Measurements from ENCODE around the gene ZNF575.
A peak's percentile ranks its signal among the peaks of the same experiment; 100 is the strongest.

Gene ZNF575

DNA sequence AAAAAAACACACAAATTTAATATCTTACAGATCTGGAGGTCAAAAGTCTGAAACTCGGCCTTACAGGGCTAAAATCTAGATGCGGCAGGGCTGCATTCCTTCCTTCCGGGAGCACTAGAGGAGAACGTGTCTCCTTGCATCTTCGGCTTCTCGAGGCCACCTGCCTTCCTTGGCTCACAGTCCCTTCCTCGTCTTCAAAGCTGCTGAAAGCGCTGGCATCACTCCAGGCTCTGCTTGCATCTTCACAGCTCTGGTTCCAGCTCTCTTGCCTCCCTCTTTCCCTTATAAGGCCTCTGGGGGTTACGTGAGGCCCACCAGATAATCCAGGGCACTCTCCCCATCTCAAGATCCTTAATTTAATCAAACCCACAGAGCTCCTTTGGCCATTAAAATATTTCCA lies 31.8 kb downstream of the ZNF575 start:
- H3K36me3 Mint-ChIP-seq = peaks cover 36% of the 10 kb centered on the region
- H3K27ac Mint-ChIP-seq = peak overlapping the region; percentile 82
- peaks cover 59% of the 10 kb centered on the region for H3K4me1 Mint-ChIP-seq
- no peaks in the 10 kb centered on the region for H3K9me3 Mint-ChIP-seq
- no peak overlapping the region for H3K4me3 Mint-ChIP-seq
- H3K27me3 Mint-ChIP-seq = no peaks in the 10 kb centered on the region
- no peak for ATAC-seq

DNA sequence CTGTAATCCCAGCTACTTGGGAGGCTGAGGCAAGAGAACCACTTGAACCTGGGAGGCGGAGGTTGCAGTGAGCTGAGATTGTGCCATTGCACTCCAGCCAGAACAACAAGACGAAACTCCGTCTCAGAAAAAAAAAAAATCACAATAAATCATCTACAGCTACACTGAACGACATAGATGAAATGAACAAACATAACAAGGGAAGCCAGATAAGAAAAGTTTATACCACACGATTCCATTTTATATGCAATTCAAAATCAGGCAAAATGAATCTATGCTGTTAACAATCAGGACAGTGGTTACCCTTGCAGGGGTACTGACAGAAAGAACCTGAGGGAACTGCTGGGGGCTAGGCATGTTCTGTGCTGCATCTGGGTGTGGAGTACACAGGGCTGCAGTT lies 36.7 kb downstream of the ZNF575 start:
- Mint-ChIP-seq H3K4me3 (no peak overlapping the region), H3K27me3 (no peaks in the 10 kb centered on the region), H3K36me3 (peaks cover 21% of the 10 kb centered on the region), H3K9me3 (no peaks in the 10 kb centered on the region), H3K27ac (peak overlapping the region; percentile 49), H3K4me1 (peaks cover 35% of the 10 kb centered on the region)
- no peak for ATAC-seq

DNA sequence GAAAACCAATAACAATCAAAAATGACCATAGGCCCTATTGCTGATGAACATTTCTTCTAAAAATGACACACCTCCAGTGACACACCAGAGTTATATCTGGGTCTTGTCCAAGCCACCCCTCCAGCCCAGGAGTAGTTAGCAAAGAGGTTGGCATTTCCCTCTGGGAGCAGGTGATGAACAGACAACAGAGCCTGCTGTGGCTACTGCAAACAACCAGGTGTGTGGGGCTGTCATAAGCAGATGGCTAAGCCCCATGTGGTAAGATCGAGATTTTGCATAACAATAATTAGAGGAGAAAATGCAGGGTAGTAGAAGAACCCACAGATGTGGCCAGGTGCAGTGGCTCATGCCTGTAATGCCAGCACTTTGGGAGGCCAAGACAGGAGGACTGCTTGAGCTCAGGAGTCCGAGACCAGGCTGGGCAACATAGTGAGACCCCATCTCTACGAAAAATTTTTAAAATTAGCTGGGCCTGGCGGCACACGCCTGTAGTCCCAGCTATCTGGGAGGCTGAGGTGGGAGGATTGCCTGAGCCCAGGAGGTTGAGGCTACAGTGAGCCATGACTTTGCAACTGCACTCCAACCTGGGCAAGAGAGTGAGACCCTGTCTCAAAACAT lies 37.3 kb downstream of the ZNF575 start:
- Mint-ChIP-seq H3K9me3 (no peaks in the 10 kb centered on the region), H3K27ac (peak overlapping the region; percentile 49), H3K27me3 (no peaks in the 10 kb centered on the region), H3K4me1 (peaks cover 36% of the 10 kb centered on the region), H3K36me3 (peaks cover 21% of the 10 kb centered on the region), H3K4me3 (no peak overlapping the region)
- ATAC-seq = no peak

DNA sequence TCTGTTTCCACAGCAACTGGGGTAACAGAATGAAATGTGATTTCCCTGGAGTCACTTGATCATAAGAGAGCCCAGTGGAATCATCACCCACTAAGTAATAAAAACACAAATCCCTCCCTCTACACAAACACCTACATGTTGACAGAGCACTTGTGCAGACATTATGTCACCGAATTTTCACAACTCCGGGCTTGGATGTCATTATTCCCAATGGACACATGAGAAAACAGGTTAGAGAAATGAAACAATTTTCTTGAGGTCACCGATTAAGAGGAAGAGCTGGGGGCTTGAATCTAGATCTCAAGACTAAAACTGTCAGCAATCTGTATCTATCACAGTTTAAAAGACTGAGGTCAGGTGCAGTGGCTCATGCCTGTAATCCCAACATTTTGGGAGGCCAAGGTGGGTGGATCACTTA lies 39.2 kb downstream of the ZNF575 start:
- no peak overlapping the region for H3K4me3 Mint-ChIP-seq

DNA sequence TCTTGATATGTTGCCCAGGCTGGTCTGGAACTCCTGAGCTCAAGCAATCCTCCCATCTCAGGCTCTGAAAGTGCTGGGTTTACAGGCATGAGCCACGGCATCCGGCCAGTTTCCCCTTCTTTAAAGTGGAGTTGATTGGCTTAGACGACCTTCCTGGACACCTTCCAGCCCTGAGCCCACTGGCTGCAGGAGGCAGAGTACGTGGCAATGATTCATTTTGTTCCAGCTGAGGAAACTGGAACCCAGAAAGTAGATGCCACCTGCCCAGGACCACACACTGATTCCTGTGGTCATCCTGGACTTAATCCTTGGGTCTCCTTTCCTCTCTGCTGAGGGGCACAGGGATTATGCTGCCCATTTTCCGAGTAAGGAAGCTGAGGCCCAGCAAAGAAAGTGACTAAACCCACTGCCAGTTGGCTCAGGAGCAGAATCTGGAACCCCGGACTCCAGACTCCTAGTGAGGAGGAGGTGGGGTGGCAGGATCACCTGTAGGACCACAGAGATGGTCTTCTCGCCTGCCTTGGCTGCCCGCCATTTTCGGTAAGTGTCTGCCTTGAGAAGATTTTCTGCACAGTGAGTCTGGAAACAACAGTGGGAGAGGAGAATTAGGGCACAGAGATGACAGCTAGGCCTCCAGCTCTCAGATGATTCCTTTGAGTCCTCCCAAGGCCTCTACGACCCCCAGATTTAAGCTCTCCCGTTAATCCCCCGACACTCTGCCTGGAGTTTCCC lies 41.6 kb downstream of the ZNF575 start:
- Mint-ChIP-seq H3K9me3 (no peaks in the 10 kb centered on the region), H3K4me1 (peaks cover 44% of the 10 kb centered on the region), H3K4me3 (peak overlapping the region; percentile 96), H3K36me3 (peaks cover 15% of the 10 kb centered on the region), H3K27ac (peak overlapping the region; percentile 98), H3K27me3 (no peaks in the 10 kb centered on the region)
- no peak for ATAC-seq

More for the DNA sequence above, 39.2 kb downstream of the ZNF575 start:
- H3K9me3 Mint-ChIP-seq = no peaks in the 10 kb centered on the region
- H3K27ac Mint-ChIP-seq = peak overlapping the region; percentile 9
- peaks cover 46% of the 10 kb centered on the region for H3K4me1 Mint-ChIP-seq
- H3K36me3 Mint-ChIP-seq = peaks cover 16% of the 10 kb centered on the region
- H3K27me3 Mint-ChIP-seq = no peaks in the 10 kb centered on the region
- ATAC-seq = no peak

DNA sequence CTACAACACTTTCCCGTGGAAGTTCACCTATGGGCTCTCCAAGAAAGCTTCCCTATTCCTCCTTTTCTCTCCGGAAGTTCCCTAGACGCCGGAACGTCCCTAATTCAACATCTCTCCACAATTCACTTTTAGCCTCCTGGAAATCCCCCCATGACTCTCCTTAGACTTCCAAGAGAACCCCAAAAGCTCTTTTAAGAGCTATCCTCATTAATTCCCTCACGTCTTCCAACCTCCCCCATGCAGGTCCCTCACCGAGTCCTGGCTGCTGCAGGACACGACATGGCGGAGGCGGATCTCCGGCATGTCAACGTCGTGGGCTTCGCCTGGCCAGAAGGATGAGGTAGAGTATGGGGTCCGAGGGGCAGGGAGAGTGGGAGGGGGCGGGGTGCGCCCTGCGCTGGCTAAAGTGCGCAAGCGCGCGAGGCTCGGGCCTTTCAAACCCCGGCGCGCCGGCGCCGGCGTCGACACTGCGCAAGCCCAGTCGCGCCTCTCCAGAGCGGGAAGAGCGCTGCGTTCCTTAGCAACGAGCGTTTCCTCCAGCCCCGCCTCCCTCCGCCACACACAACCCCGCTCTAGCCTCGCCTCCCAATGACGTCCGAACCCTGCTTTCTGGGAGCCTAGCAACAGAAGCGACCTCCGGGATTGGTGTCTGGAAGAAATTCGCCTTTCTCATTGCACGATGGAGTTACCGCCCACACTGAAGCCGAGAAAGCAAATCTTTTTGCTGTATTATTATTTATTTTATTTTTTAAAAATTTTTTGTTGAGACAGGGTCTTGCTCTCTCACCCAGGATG lies 42.4 kb downstream of the ZNF575 start, which contains the start of the genes PINLYP and XRCC1:
PINLYP (plus strand) TSS at position 646 of the 795 bp plus-strand sequence. CDS start 1,391 bp downstream, outside the sequence.
XRCC1 (minus strand) TSS at position 372 of the 795 bp plus-strand sequence; CDS start at position 303, 69 bp downstream.
- Mint-ChIP-seq H3K4me3 (peak within 1 kb of the TSS; percentile 96), H3K27ac (peak within 1 kb of the TSS; percentile 98), H3K9me3 (no peaks in the 10 kb centered on the region), H3K4me1 (peaks cover 43% of the 10 kb centered on the region), H3K27me3 (no peaks in the 10 kb centered on the region), H3K36me3 (peaks cover 8% of the 10 kb centered on the region)
- ATAC-seq = peak; percentile 99

DNA sequence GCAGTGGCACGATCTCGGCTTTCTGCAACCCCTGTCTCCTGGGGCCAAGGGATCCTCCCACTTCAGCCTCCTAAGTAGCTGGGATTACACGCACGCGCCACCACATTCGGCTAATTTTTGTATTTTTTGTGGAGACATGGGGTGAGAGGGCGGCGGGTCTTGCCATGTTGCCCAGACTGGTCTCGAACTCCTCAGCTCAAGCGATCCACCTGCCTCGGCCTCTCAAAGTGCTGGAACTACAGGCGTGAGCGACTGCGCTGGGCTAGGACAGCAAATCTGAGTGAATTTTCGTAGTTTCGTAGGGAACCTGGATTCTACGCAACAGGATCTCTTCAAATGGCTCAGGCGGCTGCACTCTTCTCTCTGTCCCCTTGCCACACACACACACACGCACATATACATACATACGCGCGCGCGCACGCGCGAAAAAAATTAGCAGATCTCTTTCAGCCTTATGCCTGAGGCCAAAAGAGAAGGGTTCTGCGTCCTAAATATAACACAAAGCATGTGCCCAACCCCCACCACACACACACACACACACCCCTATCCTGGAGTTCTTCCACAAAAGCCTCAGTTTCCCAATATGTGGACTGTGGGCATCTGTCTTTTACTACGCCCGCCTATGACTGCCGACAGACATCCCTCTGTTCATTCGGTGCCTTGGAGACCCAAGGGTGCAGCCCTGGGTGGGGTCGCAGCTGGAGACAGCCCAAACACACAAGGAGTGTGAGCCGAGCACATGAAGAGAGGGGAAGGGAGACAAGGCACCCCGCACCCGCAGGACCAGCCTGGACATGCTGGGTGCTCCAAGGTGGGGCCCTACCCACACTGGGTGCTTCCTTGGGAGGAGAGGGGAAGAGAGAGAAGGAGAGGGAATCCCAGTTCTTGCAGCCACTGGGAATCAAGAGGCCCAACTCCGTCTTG lies 43.2 kb downstream of the ZNF575 start:
- H3K4me3 Mint-ChIP-seq = peak overlapping the region; percentile 96
- H3K36me3 Mint-ChIP-seq = peaks cover 7% of the 10 kb centered on the region
- H3K9me3 Mint-ChIP-seq = no peaks in the 10 kb centered on the region
- peaks cover 38% of the 10 kb centered on the region for H3K4me1 Mint-ChIP-seq
- no peak for ATAC-seq
- H3K27me3 Mint-ChIP-seq = no peaks in the 10 kb centered on the region
- peak overlapping the region; percentile 98 for H3K27ac Mint-ChIP-seq

DNA sequence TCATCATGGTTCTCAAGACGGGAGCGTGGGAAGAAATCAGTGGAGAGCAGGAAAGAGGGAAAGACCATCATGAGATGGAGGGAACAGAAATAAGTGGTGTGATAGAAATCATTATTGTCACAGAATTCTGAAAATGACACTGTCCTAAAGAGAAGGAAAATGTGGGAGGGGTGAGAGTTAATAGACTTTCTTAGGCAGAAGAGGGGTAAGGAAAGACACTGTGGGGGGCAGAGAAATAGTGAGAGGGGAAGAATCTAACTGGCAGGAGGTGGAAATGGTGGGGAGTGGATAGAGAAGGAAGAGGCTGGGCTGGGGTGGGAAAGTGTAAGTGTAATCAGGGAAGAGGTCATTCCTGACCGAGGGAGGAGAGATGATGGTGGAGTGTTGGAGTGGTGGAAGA lies 45.8 kb downstream of the ZNF575 start:
- Mint-ChIP-seq H3K4me3 (no peak overlapping the region), H3K27ac (peak overlapping the region; percentile 41), H3K27me3 (no peaks in the 10 kb centered on the region), H3K9me3 (no peaks in the 10 kb centered on the region), H3K4me1 (peaks cover 27% of the 10 kb centered on the region), H3K36me3 (no peaks in the 10 kb centered on the region)
- no peak for ATAC-seq

DNA sequence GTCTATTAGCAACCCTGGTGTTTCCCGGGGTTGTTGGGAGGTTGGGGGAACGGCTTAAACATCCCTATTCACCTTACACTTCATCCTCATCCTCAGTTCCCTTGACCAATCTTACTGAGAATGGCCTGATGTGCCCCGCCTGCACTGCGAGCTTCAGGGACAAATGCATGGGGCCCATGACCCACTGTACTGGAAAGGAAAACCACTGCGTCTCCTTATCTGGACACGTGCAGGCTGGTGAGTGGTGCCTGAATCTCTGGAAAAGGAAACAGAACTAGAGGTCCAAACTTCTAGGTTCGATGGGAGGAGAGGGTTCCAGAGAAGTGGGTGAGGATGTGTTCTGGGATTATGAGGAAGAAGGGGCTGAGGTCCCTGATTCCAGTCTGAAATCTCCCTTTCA lies 48.5 kb downstream of the ZNF575 start:
- Mint-ChIP-seq H3K9me3 (no peaks in the 10 kb centered on the region), H3K4me1 (peaks cover 31% of the 10 kb centered on the region), H3K27ac (no peak overlapping the region), H3K4me3 (no peak overlapping the region), H3K27me3 (no peaks in the 10 kb centered on the region), H3K36me3 (peaks cover 10% of the 10 kb centered on the region)
- no peak for ATAC-seq

DNA sequence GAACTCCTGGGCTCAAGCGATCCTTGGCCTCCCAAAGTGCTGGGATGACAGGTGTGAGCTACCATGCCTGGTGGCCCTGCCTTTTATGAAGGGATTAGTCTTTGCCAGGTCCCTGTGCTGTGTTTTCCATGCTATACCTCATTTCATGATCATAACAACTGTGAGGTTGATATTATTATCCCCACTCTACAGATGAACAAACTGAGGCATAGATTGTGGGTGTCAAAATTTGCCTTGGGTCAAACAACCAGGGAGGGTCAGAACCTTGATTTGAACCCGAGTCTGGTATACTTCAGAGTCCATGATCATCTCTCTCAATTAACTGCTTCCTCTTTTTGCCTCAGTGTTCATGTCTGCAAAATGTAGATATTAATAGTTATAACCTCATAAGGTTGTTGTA lies 49.5 kb downstream of the ZNF575 start:
- peaks cover 16% of the 10 kb centered on the region for H3K36me3 Mint-ChIP-seq
- H3K27me3 Mint-ChIP-seq = no peaks in the 10 kb centered on the region
- no peak overlapping the region for H3K27ac Mint-ChIP-seq
- no peak for ATAC-seq
- H3K4me3 Mint-ChIP-seq = no peak overlapping the region
- no peaks in the 10 kb centered on the region for H3K9me3 Mint-ChIP-seq
- peaks cover 28% of the 10 kb centered on the region for H3K4me1 Mint-ChIP-seq

DNA sequence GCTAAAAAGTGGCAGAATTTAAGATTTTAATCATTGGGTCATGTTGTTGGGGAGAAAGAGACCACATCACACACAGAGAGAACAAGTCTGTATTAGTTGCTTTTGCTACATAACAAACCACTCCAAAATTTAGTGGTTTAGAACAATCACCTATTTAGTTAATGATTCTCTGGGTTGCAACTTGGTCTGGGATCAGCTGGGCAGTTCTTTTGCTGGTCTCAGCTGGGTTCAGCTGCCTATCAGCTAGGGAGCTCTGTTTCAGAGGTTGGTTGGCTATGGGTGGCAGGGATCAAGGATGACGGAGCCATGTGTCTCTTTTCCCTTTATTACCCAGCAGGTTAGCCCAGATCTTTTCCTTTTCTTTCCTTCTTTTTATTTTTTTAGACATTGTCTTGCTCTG lies 51.5 kb downstream of the ZNF575 start:
- Mint-ChIP-seq H3K4me3 (no peak overlapping the region), H3K9me3 (no peaks in the 10 kb centered on the region), H3K36me3 (peaks cover 17% of the 10 kb centered on the region), H3K27me3 (no peaks in the 10 kb centered on the region), H3K4me1 (peaks cover 30% of the 10 kb centered on the region), H3K27ac (peak overlapping the region; percentile 22)
- ATAC-seq = no peak

All from stimulated activated memory B cell treated with anti-CD40 and anti-IgM and Interleukin-4, amounts not matched to agents 10 μg/mL and 1 μg/mL and 100 μg/mL, for 72 hours (primary cell).